Retinal pigment epithelial cell (primary cell): ENCODE measurements around the gene SHE.

Experiments
- DNase-seq: peaks from one replicate; pipeline ENCODE4 v3.0.0-alpha.2; 2010; ENCODE audit warnings: low read depth
- H3K4me3 ChIP-seq: 2 replicates; pipeline ENCODE4 v1.5.1; 2011; ENCODE audit warnings: mild to moderate bottlenecking, low read length, control low read depth, moderate library complexity
- TF ChIP-seq, protein P1 (sequence below): conservative IDR thresholded peaks from 2 replicates; pipeline ENCODE4 v1.5.1; 2011; ENCODE audit warnings: low read depth, low read length, control low read depth, inconsistent platforms

The SHE gene

DNA sequence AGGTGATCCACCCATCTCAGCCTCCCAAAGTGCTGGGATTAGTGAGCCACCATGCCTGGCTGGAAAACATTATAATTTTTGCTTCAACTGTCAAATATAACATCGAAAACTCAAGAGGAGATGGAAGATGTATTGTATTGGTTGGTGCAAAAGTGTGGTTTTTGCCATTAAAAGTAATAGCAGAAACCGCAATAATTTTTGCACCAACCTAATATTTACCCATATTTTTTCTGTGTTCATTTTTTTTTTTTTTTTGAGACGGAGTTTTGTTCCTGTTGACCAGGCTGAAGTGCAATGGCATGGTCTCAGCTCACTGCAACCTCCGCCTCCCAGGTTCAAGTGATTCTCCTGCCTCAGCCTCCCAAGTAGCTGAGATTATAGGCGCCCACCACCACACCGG lies 27.1 kb upstream of the SHE start:
- H3K4me3 ChIP-seq = no peak overlapping the region
- DNase-seq = no peak
- TF ChIP-seq, protein P1, sequence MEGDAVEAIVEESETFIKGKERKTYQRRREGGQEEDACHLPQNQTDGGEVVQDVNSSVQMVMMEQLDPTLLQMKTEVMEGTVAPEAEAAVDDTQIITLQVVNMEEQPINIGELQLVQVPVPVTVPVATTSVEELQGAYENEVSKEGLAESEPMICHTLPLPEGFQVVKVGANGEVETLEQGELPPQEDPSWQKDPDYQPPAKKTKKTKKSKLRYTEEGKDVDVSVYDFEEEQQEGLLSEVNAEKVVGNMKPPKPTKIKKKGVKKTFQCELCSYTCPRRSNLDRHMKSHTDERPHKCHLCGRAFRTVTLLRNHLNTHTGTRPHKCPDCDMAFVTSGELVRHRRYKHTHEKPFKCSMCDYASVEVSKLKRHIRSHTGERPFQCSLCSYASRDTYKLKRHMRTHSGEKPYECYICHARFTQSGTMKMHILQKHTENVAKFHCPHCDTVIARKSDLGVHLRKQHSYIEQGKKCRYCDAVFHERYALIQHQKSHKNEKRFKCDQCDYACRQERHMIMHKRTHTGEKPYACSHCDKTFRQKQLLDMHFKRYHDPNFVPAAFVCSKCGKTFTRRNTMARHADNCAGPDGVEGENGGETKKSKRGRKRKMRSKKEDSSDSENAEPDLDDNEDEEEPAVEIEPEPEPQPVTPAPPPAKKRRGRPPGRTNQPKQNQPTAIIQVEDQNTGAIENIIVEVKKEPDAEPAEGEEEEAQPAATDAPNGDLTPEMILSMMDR = no peak

DNA sequence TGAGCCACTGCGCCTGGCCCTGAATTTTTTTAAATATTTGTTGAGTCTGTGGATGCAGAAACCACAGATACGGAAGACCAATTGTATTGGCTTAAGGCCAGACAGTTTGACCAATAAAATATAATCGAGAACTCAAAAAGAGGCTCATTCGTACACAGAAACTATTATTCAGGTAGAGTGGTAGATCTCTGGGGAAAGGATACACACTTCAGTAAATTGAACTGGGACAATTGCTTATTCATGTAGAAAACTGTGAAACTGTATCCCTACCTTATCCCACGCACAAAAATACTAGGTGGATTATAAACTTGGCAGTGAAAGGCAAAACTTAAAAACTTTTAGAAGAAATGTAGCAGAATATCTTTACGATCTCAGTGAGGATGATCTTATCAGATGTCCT lies 25.0 kb upstream of the SHE start:
- TF ChIP-seq, protein P1 = no peak
- no peak for DNase-seq
- no peak overlapping the region for H3K4me3 ChIP-seq

DNA sequence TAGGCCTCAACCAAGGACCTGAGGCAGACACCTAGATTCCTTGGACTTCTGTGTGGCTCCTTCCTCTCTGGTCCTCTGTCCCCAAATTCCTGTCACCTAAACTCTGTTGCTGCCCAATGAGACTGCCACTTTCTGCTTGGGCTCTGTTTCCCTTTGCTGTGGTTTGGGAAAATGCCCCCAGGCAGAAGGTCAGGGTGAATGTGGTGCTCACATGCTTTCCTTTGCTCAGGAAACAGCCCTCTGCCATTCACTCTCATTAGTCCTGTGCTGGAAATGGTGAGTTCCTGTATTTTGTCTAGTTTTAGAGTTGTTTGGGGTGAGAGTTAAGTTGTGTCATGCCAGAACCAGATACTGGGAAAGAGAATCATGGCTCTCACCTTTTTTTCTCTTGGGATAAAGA lies 22.7 kb upstream of the SHE start:
- TF ChIP-seq, protein P1 = no peak
- no peak overlapping the region for H3K4me3 ChIP-seq
- DNase-seq = no peak

DNA sequence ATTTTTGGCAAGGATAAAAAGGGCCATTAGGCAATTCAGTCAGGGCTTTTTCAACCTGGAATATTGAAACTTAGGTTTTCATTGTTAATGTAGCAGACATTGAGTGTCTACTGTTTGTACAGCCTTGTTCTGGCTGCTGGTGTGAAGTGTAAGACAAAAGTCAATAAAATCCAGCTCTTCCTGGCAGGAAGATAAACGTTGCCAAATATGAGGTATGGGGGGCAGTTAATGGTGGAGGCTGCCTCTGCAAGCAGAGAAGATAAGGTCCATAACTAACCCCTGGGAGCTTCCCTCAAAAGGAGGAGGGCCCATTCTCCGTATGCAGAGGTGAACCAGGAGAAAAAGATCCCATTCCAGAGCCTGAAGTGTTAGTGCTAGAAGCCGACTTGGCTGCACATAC lies 19.5 kb upstream of the SHE start:
- TF ChIP-seq, protein P1 = no peak
- H3K4me3 ChIP-seq = no peak overlapping the region
- DNase-seq = no peak

DNA sequence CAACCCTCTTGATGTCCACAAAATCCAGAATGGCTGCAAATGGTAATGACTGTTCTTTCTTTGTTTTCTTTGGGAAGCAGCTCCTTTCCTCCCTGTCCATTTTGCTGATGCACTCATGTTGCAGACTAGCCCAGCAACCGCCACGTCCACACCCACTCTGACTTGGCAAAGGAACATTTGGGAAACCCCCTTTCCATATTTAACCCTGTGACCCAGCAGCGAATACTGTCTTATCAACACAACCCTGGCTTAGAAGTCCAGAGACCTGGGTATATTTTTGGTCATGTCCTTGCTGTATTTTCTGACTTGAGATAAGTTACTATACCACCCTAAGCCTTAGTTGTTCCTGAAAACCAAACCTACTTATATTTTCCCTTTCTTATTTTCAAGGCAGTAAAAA lies 18.1 kb upstream of the SHE start:
- no peak for DNase-seq
- TF ChIP-seq, protein P1 = no peak

DNA sequence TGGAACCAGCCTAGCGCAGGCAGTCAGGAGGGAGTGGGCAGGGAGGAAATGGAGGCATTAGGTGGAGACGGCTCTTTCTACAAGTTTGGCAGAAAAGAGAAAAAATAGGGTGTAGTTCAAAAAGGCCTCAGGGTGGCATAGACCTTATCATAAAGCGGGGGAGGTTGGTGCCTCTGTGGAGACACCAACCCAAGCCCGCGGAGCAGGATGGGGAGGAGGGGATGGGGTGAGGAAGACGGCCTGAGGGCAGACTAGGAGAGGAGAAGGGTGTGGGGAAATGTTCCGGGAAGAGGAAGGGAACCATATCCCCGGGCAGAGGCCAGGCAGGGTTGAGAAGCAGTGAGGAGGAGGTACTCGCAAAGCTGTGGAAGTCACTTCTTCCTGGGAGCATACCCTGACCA lies 17.4 kb upstream of the SHE start:
- TF ChIP-seq, protein P1 = no peak
- H3K4me3 ChIP-seq = no peak overlapping the region
- no peak for DNase-seq

More for the DNA sequence above, 18.1 kb upstream of the SHE start:
- no peak overlapping the region for H3K4me3 ChIP-seq

DNA sequence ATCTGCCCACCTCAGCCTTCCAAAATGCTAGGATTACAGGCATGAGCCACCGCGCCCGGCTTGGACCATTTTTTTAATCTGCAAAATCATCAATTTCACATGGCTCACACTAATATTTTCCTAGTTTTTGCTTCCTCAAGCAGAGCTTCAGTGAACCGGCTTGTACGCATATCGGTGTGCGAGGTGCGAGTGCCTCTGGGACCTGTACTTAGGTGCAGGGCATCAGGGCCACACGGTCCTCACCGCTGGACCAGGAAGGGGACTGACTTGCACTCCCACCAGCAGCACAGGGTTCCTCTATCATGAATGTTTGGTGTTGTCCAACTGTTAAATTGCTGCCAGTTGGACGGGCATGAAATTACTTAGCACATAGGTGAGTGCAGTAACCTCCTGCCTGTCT lies 15.4 kb upstream of the SHE start:
- DNase-seq = no peak
- TF ChIP-seq, protein P1 = no peak
- H3K4me3 ChIP-seq = no peak overlapping the region
